AML-193 (cell line): Measurements from ENCODE around the gene RPP30.
"Not testable (repeated sequence)": the region's sequence is repeated elsewhere in the genome, so short reads cannot be mapped to it uniquely, and the experiment has no call there.

Experiments
- DNase-seq, 2 experiments: peaks; one replicate each; lab custom pipeline; 2025; lab: John Stamatoyannopoulos, UW

The RPP30 gene

DNA sequence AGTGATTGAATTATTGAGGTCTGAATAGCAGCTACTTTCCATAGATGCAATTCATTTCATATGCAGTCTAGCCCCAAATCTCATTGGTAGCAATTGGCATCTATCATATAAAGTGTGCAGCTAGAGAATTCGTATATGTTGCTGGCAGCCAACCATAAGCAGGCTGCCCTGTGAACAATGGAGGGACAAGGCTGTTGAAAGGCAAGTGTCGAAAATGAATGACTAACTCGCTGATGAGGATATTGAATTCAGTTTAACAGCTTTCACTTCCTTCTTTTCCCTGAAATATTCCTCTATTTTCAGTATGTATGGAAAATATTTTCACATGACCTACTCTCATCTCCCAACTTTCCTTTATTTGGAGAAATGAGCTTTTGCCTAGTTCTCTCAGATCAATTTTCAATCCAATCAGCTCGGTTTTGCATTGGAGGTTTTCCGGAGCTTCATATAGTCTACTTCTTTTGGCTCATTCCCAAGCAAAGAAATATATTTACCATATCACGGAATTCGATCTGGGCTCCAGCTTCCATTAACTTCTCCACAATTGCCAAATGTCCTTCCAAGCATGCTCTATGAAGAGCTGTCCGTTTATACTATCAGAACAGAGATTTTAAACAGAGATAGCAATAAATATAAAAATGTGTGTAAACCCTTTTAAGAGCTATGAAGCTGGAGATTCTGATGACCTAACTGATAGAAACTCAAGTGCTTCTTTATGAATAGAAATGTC is 45.6 kb downstream of the RPP30 start:
- DNase-seq = no peak

GRCh38 chr10:90917968-90918318 is 46.2 kb downstream of the RPP30 start:
- no peak for DNase-seq

DNA sequence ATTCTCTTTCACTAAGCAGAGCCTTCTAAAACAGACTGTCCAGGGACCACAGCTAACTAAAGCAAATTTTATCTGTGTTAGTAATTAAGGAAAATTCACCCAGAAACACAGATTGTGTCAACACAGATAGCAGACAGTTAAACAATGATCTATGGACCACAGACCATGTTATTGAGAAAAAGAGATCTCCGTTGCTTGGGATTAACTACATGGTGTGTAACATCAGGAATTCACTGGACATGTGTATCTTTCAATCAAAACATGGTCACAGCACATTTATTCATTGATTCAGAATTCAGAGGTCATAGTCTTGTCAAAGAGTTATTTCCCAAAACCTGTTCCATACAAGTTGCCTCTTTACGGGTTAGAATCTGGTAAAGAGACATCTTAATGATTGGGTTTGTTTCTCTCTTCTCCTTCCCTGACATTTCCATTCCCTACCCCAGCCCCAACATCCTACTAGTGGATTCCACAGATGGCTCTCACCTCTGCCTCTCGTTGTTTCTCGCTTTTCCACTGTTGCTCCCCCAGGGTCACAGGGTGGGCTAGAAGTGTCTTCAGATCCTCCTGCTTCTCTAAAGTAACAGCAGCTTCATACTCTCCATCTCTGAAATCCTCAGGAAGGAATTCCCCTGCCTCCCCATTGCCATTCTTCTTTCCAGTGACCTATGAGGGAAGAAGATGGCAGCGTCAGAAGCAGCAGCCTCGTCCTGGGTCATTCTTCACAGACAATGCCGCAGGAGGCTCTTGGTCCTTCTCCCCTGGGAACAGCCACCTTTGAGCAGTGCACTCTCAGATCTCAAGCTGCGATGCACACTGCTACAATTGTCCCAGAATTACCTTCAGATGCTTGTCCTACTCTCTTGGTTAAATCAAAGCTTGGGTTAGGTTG is 48.2 kb downstream of the RPP30 start:
- DNase-seq = no peak

DNA sequence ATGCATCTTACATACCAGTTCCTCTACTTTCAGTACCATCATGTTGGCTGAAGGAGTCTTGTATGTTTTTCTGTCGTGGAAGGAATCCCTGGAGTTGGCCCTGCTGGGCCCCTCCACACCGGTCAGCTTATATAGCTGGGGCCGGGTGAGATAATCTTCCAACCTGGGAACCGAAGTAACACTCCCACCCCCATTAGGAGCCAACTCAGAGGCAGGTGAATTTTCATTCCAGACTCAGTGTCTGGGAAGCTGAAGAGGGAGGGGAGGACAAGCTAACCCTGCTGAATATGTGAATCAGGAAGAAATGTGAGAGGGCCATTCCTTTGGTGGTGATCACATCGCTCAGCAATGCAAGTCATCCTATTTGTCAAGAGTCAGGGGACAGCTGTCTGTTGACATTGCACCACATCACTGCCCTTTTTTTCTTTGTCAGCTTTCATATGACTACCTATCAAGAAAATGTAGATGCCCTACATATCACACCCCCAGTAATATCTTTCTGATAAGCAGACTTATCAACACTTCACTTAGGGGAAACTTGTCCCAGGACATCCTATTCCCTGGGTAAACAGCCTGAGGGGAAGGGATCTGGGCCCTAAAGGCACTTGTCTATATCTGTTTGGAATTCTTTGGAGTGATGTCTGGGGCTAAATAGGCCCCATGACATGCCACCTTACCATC is 49.4 kb downstream of the RPP30 start, which contains the start of gene ANKRD1:
TSS of gene ANKRD1 (minus strand) at position 102 of the 681 bp plus-strand sequence. CDS start at position 42, 60 bp downstream.
- no peak for DNase-seq

DNA sequence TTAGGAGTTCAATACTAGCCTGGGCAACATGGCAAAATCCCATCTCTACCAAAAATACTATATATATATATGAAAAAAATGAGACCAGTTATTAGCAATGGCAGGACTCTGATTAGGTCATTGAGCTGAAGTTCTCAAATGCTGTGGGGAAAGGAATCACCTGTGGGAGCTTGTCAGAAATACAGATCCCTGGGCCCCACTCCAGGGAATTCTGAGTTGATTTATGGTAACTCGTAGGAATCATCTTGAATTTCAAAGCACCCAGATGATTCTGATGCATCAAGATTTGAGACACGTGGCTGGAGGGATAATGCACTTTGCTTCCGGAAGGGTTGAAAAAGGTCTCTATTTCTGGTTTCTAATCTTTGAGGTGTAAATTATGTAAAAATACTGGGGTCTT is 50.1 kb downstream of the RPP30 start:
- no peak for DNase-seq

DNA sequence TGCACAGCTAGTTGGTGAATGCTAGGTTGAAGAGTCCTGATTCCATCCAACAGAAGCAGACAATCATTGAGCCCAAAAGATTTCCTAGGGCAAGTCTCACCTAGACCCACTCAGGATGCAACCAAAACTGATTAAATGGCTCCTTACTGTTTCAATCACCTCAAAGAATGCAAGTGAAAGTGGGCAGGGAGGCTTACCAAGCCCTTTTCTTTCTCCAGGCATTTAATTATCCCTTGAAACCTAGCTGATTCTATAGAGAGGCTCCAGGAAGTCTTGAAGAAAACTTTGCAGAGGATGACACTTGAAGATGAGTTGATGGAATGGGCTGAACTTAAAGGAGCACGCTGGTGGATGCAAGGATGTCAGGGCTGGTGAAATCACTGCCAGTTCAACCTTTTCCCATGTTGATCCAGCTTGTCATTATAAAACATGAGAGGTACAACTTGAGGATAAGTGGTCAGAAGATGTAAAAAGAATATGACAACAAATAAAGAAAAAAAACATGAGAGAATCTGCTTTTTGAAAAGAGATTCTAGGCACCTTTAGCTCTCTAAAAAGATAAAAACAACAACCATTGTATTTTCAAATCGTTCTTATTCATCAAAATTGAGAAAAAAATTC is 51.4 kb downstream of the RPP30 start:
- no peak for DNase-seq

DNA sequence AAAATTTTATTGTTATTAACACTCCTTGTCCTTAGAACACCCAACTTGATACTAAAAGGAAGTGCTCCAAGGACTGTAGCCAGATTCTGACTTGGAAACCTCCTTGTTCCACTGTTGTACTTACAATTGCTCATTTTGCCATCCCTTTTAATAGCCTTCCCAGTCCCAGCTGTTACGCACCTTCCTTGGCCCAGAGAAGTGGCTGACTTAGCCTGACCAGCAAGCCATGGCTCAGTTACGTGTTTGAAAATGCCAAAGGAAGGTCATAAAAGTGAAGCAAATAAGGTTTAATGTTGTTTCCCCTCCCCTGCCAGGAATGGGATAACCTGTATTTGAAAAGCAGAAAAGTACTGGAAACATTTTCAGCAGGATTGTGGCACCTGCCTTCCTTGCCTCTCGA is 52.8 kb downstream of the RPP30 start:
- DNase-seq = no peak

DNA sequence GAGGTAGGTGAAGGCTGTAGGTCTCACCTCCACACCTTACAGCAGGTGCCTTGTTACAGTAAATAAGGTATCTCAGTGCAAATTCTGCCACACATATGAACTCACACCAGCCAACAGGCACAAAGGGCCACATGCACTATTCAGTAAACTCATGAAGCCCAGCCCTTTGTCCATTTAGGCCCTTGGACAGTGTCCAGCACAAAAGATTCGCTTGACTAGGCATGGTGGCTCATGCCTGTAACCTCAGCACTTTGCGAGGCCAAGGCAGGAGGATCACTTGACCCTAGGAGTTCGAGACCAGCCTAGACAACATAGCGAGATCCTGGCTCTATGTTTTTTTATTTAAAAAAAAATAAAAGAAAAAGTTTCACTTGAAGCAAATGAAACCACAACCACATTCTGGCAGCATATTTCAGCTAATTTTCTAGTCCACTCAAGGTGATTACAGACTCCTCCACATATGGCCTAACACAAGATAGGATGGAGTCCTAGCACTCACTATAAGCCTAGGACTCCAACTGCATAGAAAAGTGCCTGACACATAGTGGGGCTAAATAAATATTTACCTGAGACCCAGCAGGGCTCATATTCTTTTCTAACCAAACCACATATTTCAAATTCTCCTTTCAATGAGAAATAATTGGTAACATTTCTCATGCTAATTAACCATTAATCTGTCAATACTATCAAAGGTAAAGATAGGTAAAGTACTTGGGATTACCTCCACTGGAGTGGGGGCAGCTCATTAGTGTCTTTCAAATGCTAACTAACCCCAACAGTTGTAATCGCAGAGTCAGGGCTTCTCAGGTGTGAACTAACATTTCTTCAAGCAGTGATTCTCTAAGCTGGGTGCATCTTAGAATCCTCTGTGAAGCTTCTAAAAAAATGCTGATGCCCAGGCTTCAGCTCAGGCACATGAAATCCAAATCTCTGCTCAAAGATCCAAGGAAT is 53.6 kb downstream of the RPP30 start:
- no peak for DNase-seq

- no peak for DNase-seq
Observed at GRCh38 chr10:90927293-90927692, 55.5 kb downstream of the RPP30 start.

GRCh38 chr10:90929179-90929578 is 57.4 kb downstream of the RPP30 start:
- no peak for DNase-seq

DNA sequence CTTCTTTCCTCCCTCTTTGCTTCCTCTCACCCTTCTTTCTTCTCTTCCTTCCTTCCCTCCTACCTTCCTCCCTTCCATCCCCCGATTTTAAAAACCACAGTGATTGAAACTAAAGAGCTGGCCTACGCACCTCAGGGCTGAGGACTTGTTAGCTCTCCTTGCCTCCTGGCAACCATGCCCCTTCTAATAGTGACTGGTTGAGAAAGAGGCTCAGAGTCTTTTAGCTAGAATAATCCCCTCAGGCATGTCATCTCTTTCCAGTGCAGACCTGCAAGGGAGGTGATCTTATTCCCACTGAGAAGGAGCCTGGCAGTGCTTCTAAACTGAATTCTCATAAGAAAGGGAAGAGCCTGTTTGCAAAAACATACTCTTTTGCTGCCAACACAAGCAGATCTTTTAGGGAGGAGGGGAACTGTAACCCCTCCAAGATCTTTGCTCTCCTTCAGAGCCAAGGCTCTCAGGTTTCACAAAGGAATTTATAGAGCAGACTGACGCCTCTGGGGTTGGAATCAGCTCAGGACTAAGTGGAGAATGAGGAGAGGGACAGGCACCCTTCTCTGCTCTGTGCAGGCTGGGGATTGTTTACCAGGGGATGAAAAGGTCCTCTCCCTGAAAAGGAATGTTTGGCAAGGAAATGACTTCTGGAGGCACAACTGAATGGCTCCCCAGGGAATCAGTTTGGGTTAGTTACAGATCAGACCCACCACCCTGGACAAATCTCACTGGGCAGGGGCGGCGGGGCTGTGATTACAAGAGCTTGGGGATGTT is 58.5 kb downstream of the RPP30 start:
- DNase-seq = no peak

DNA sequence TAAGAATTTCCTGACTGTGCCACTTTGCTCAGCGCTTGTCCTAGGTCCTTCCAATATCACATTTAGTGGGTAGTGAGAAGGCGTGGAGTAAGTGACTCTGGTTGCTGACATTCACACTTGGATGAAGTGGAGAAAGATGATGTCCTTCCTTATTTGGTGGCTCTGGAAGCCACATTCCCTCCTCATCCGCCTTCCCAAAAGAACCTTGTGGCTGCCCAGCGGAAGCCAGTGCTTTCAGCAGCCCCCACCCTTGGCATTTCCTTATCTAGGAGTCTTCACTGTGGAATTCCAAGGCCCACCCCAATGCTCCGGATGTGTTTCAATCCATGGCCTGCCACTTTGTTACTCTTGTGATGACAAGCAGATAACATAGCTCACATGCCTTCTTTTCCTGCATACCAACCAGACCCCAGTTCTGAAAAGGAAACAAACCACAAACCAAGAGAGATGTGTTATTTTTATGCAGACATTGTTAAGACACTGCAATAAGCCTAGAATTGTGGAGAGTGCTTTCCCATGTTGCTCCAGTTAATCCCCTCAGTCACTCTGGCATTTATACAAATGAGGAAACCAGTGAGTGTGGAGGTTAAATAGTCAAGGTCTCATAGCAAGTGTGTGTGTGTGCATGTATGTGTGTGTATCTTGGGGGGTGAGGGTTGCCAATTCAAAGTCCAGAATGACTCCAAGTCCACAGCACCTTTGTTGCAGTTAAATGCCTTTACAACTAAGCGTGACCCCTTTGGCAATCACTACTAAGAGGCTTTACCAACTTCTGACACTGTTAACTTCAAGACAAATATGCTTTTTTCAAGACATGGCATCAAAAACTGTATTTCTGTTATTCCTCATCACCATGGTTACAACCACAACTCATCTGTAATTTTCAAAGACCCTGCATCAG is 59.4 kb downstream of the RPP30 start:
- no peak for DNase-seq

GRCh38 chr10:90935581-90936275 is 64.0 kb downstream of the RPP30 start:
- DNase-seq = no peak

GRCh38 chr10:90936276-90936659 is 64.5 kb downstream of the RPP30 start:
- no peak for DNase-seq

- no peak for DNase-seq
Observed at GRCh38 chr10:90937645-90938258, 66.0 kb downstream of the RPP30 start.

DNA sequence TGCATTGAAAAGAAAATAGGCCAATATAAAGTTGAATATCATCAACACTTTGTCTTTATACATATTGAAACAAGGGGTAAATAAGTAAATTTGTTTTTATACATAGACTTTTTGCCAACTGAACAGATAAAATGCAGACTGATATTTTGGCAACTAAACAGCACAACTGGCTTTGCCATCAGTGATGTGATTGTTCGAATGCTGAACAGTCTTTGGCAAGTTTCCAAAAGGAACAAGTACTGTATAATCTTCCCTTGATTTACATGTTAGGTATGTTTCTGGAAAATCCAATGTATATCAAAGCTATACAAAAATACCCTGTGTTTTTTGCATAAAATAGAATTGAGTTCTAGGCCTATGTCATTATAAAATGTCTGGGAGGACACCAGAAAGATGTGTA is 67.3 kb downstream of the RPP30 start:
- DNase-seq = no peak

DNA sequence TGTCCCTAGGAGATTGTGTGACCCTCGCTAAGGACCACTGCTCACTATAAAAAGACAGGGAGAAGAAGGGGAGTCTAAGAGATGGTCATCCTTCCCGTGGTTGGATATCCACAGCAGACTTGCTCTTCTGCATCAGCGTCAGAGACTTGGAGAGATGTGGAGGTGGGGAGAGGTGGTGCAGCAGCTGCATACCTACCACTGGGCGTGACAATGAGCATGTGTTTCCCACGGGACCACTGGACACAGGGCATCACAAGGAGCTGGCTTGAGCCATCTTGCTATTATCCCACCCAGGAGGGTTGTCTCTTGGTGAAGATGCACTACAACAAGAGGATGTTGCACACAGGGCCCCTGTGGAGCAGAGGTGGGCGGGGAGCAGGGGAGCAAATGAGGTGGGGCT is 67.9 kb downstream of the RPP30 start:
- DNase-seq = no peak

GRCh38 chr10:90942980-90943379 is 71.2 kb downstream of the RPP30 start:
- DNase-seq = not testable (repeated sequence)
